ENCODE measurements around the gene ZNF467. TPM values are rescaled to one million over a fixed set of nuclear protein-coding genes. Genes with fewer than 3 reads are reported as not detected.

The ZNF467 gene
- total RNA-seq, 1 donor from 2014 or later: 3.4 TPM

- Mint-ChIP-seq H3K27ac (ENCODE audit: unreplicated experiment) (no peak overlapping the region), H3K36me3 (ENCODE audit: unreplicated experiment) (peaks cover 14% of the 10 kb centered on the region), H3K9me3 (ENCODE audit: unreplicated experiment) (no peaks in the 10 kb centered on the region), H3K27me3 (ENCODE audit: unreplicated experiment) (no peaks in the 10 kb centered on the region), H3K4me3 (ENCODE audit: unreplicated experiment) (no peak overlapping the region), H3K4me1 (ENCODE audit: unreplicated experiment) (peaks cover 21% of the 10 kb centered on the region)
- no peak for DNase-seq (ENCODE audit: extremely low spot score, unreplicated experiment)
- TF ChIP-seq CTCF (IDR thresholded peaks at IDR 0.05): no peak
Observed at GRCh38 chr7:149720372-149721083, 52.9 kb downstream of the ZNF467 start.

- DNase-seq (ENCODE audit: extremely low spot score, unreplicated experiment): no peak
- H3K27ac Mint-ChIP-seq (ENCODE audit: unreplicated experiment): no peak overlapping the region
- TF ChIP-seq CTCF (IDR thresholded peaks at IDR 0.05): no peak
- peaks cover 14% of the 10 kb centered on the region for H3K36me3 Mint-ChIP-seq (ENCODE audit: unreplicated experiment)
- H3K4me3 Mint-ChIP-seq (ENCODE audit: unreplicated experiment): no peak overlapping the region
- H3K4me1 Mint-ChIP-seq (ENCODE audit: unreplicated experiment): peaks cover 25% of the 10 kb centered on the region
- no peaks in the 10 kb centered on the region for H3K27me3 Mint-ChIP-seq (ENCODE audit: unreplicated experiment)
- H3K9me3 Mint-ChIP-seq (ENCODE audit: unreplicated experiment): no peaks in the 10 kb centered on the region
Observed at GRCh38 chr7:149719912-149720335, 53.5 kb downstream of the ZNF467 start.

GRCh38 chr7:149719050-149719899, 54.1 kb downstream of the ZNF467 start:
- H3K27me3 Mint-ChIP-seq (ENCODE audit: unreplicated experiment): no peaks in the 10 kb centered on the region
- H3K4me3 Mint-ChIP-seq (ENCODE audit: unreplicated experiment): no peak overlapping the region
- no peak for TF ChIP-seq CTCF (IDR thresholded peaks at IDR 0.05)
- H3K4me1 Mint-ChIP-seq (ENCODE audit: unreplicated experiment): peaks cover 25% of the 10 kb centered on the region
- H3K9me3 Mint-ChIP-seq (ENCODE audit: unreplicated experiment): no peaks in the 10 kb centered on the region
- peaks cover 14% of the 10 kb centered on the region for H3K36me3 Mint-ChIP-seq (ENCODE audit: unreplicated experiment)
- DNase-seq (ENCODE audit: extremely low spot score, unreplicated experiment): peak; percentile 34
- H3K27ac Mint-ChIP-seq (ENCODE audit: unreplicated experiment): no peak overlapping the region

- Mint-ChIP-seq H3K4me1 (ENCODE audit: unreplicated experiment) (peaks cover 25% of the 10 kb centered on the region), H3K36me3 (ENCODE audit: unreplicated experiment) (peaks cover 12% of the 10 kb centered on the region), H3K27ac (ENCODE audit: unreplicated experiment) (no peak overlapping the region), H3K9me3 (ENCODE audit: unreplicated experiment) (no peaks in the 10 kb centered on the region), H3K27me3 (ENCODE audit: unreplicated experiment) (no peaks in the 10 kb centered on the region), H3K4me3 (ENCODE audit: unreplicated experiment) (no peak overlapping the region)
- TF ChIP-seq CTCF (IDR thresholded peaks at IDR 0.05): no peak
- DNase-seq (ENCODE audit: extremely low spot score, unreplicated experiment): peak; percentile 34
Observed at GRCh38 chr7:149718730-149719049, 54.7 kb downstream of the ZNF467 start.

DNA sequence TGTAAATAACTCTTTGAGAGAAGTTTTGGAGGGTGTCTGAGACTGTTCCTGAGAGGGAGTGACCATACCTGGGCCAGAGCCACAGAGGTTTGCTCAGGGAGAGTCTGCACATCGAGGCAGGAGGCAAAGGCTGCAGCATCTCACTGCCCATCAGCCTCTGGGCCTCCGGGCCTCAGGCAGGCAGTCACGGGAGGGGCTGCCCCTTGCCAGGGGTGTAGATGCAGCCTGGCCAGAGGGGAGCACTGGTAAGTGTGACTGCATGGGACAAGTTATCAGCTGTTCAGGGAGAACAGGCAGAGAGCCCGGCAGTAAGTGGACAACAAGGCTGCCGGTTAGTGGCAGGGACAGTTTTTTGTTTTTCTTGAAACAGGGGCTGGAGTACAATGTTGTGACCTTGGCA, 55.9 kb downstream of the ZNF467 start:
- DNase-seq (ENCODE audit: extremely low spot score, unreplicated experiment): peak; percentile 60
- peaks cover 25% of the 10 kb centered on the region for H3K4me1 Mint-ChIP-seq (ENCODE audit: unreplicated experiment)
- H3K27ac Mint-ChIP-seq (ENCODE audit: unreplicated experiment): no peak overlapping the region
- H3K4me3 Mint-ChIP-seq (ENCODE audit: unreplicated experiment): no peak overlapping the region
- no peaks in the 10 kb centered on the region for H3K27me3 Mint-ChIP-seq (ENCODE audit: unreplicated experiment)
- H3K36me3 Mint-ChIP-seq (ENCODE audit: unreplicated experiment): peaks cover 8% of the 10 kb centered on the region
- no peak for TF ChIP-seq CTCF (IDR thresholded peaks at IDR 0.05)
- H3K9me3 Mint-ChIP-seq (ENCODE audit: unreplicated experiment): no peaks in the 10 kb centered on the region
